ENCODE data around the gene ZER1.
A peak's percentile ranks its signal among the peaks of the same experiment; 100 is the strongest.

Gene ZER1

DNA sequence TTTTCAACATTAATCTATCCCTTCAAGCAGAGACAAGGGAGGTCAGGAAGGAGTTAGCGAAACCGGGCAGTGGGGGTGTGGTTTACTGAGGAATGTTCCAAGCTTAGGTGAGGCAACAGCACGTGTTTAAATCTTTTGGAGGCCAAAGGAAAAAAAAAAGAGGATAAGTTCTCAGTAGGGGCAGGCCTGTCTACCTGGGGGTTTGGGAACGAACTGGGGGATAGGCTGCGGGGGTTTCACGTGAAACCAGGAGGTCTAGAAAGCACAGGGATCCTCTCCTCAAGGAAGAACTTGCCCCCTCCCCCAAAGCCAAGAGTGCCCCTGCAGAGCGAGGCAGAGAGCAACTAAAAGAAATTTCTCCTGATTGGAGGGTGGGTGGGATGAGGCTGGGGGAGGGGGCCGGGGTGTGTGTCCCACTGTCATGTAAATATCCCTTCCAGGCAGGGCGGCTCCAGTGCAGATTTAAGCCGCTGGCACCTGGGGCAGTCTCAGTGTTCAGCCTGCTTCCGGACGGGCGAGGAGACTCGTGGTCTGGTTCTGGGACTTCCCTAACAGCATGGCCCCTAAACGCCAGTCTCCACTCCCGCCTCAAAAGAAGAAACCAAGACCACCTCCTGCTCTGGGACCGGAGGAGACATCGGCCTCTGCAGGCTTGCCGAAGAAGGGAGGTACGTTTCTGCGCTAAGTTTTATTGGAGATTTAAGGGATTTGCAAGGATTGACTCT is 88.2 kb downstream of the ZER1 start:
- TF ChIP-seq, protein P1, sequence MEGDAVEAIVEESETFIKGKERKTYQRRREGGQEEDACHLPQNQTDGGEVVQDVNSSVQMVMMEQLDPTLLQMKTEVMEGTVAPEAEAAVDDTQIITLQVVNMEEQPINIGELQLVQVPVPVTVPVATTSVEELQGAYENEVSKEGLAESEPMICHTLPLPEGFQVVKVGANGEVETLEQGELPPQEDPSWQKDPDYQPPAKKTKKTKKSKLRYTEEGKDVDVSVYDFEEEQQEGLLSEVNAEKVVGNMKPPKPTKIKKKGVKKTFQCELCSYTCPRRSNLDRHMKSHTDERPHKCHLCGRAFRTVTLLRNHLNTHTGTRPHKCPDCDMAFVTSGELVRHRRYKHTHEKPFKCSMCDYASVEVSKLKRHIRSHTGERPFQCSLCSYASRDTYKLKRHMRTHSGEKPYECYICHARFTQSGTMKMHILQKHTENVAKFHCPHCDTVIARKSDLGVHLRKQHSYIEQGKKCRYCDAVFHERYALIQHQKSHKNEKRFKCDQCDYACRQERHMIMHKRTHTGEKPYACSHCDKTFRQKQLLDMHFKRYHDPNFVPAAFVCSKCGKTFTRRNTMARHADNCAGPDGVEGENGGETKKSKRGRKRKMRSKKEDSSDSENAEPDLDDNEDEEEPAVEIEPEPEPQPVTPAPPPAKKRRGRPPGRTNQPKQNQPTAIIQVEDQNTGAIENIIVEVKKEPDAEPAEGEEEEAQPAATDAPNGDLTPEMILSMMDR (IDR thresholded peaks at IDR 0.05; ENCODE audit: low read length): no peak
- TF ChIP-seq EZH2 (optimal IDR thresholded peaks at IDR 0.05; ENCODE audit: low read depth, low read length): no peak
- TF ChIP-seq EZH2phosphoT487 (IDR thresholded peaks at IDR 0.05; ENCODE audit: low read length): no peak
- H3K9me2 ChIP-seq (replicated peaks; ENCODE audit: insufficient read depth, low read length): no peaks in the 10 kb centered on the region
- peaks cover 60% of the 10 kb centered on the region for H3K79me2 ChIP-seq (ENCODE audit: low read length)
- no peaks in the 10 kb centered on the region for H4K20me1 ChIP-seq (ENCODE audit: insufficient read depth, low read length)
- no peaks in the 10 kb centered on the region for H3K27me3 ChIP-seq (replicated peaks; ENCODE audit: insufficient read depth, low read length)
- H2AFZ ChIP-seq (ENCODE audit: low read length): no peak overlapping the region
- peaks cover 32% of the 10 kb centered on the region for H3F3A ChIP-seq (ENCODE audit: insufficient read depth, low read length)
- peak overlapping the region; percentile 86 for H3K27ac ChIP-seq (ENCODE audit: low read length)
- peak overlapping the region; percentile 91 for H3K9ac ChIP-seq (ENCODE audit: low read length)
- H3K4me2 ChIP-seq (ENCODE audit: low read depth, low read length): peak overlapping the region; percentile 93
- no peaks in the 10 kb centered on the region for H3K9me3 ChIP-seq (replicated peaks; ENCODE audit: insufficient read depth, low read length)
- DNase-seq: peak; percentile 82
- H3K36me3 ChIP-seq (replicated peaks; ENCODE audit: insufficient read depth, low read length): no peaks in the 10 kb centered on the region
- peaks cover 21% of the 10 kb centered on the region for H3K4me1 ChIP-seq (ENCODE audit: low read length)
- H3K4me3 ChIP-seq (ENCODE audit: low read length): peak overlapping the region; percentile 85
